ENCODE data around the gene NAT16. TPM values are rescaled to one million over a fixed set of nuclear protein-coding genes. Genes with fewer than 3 reads are reported as not detected.
A peak's percentile ranks its signal among the peaks of the same experiment; 100 is the strongest.

The NAT16 gene
- total and polyA plus RNA-seq, 2 of the 8 experiments (the other 6 are each of a cell fraction or from before 2014, with no cell fraction given): 0.26 to 0.84 TPM

DNA sequence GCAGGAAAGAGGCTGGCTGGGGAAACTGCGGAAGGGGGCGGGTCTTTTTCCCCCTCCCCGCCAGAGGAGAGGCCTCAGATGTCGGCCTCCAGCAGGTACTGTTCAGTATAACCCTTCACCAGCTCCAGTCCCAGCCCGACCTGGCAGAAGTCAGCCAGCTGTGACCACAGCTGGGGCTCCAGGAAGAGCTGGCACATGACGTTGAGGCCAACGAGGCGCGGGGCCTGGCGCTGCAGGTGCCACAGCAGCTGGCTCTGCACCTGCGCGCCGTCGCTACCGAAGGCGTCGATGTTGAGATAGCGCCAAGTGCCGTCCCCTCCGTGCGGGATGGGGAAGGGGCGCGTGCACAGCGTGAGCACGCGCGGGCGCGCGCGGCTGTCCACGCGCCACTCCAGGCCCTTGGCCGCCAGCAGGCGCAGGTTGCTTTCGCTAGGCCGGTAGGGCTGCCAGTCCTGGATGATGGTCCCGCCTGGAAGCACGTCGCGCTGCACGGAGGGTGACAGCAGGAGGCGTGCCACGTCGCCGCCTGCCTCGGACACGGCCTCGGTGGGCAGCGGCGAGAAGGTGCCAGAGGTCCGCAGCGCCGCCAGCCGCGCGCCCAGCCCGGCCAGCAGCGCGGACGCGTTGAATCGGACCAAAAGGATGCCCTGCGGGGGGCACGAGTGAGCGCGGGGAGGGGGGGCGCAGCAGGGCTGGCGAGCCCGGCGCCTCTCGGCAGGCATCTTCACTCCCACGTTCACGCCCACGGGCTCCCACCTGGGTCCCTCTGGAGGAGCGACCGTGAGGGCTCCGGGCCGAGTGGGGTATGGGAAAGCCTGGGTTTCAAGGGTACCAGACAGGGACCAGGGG, 7.9 kb downstream of the NAT16 start (continued):
- TF ChIP-seq SP2 (IDR thresholded peaks at IDR 0.05; ENCODE audit: low read length) (no peak), EGR1 (IDR thresholded peaks at IDR 0.05; ENCODE audit: borderline replicate concordance, low read depth, low read length) (0 out of 2 replicates have a peak, but pooled peaks have one; percentile 46), EZH2 (IDR thresholded peaks at IDR 0.05; ENCODE audit: low read depth, low read length, severe bottlenecking) (peak; percentile 76), CHD2 (IDR thresholded peaks at IDR 0.05; ENCODE audit: low read length) (no peak), EP300 (IDR thresholded peaks at IDR 0.05; ENCODE audit: borderline replicate concordance in 1 of 2, low read depth in 2 of 2, low read length in 2 of 2) (no peak), CHD1 (IDR thresholded peaks at IDR 0.05; ENCODE audit: low read depth, low read length) (no peak), CTBP2 (IDR thresholded peaks at IDR 0.05; ENCODE audit: borderline replicate concordance, insufficient read depth, insufficient read length, low read length) (peak; percentile 79), CEBPB (IDR thresholded peaks at IDR 0.05; ENCODE audit: low read depth, low read length) (no peak), SIN3A (conservative IDR thresholded peaks at IDR 0.05 in 1 of 2, IDR thresholded peaks at IDR 0.05 in 1 of 2; ENCODE audit: low read depth in 1 of 2, low read length in 2 of 2) (peak; percentile 75 to 85; a peak in 2 of 4 replicates), SP1 (IDR thresholded peaks at IDR 0.05; ENCODE audit: low read depth, low read length) (no peak; the same call in 1 of the 2 replicates), CREB1 (IDR thresholded peaks at IDR 0.05) (peak; percentile 56; the same call in 1 of the 2 replicates), SIX5 (IDR thresholded peaks at IDR 0.05; ENCODE audit: low read depth, low read length) (no peak), MAX (IDR thresholded peaks at IDR 0.05) (peak; percentile 75; the same call in 1 of the 2 replicates), MAFK (IDR thresholded peaks at IDR 0.05; ENCODE audit: low read depth, low read length) (no peak), TBP (IDR thresholded peaks at IDR 0.05; ENCODE audit: low read depth, low read length) (no peak), ASH2L (IDR thresholded peaks at IDR 0.05; ENCODE audit: low read length) (peak; percentile 20), SUZ12 (IDR thresholded peaks at IDR 0.05; ENCODE audit: low read length) (no peak; the same call in 1 of the 2 replicates), USF2 (IDR thresholded peaks at IDR 0.05; ENCODE audit: low read length) (no peak)
- TF ChIP-seq, protein P1, sequence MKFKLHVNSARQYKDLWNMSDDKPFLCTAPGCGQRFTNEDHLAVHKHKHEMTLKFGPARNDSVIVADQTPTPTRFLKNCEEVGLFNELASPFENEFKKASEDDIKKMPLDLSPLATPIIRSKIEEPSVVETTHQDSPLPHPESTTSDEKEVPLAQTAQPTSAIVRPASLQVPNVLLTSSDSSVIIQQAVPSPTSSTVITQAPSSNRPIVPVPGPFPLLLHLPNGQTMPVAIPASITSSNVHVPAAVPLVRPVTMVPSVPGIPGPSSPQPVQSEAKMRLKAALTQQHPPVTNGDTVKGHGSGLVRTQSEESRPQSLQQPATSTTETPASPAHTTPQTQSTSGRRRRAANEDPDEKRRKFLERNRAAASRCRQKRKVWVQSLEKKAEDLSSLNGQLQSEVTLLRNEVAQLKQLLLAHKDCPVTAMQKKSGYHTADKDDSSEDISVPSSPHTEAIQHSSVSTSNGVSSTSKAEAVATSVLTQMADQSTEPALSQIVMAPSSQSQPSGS (IDR thresholded peaks at IDR 0.05; ENCODE audit: low read length): no peak
- TF ChIP-seq, protein P2, sequence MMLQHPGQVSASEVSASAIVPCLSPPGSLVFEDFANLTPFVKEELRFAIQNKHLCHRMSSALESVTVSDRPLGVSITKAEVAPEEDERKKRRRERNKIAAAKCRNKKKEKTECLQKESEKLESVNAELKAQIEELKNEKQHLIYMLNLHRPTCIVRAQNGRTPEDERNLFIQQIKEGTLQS (IDR thresholded peaks at IDR 0.05; ENCODE audit: insufficient read depth, low read depth, low read length): no peak

All from H1 (cell line).